CD4-positive, alpha-beta T cell (primary cell): ENCODE results near the gene FRMD3. TPM values are rescaled to one million over a fixed set of nuclear protein-coding genes. Genes with fewer than 3 reads are reported as not detected.

Experiments
- ATAC-seq: fragments of 200-7000 bp; cut with Tn5 transposase; one replicate; pipeline ENCODE4 v1.10.0; 2022; ENCODE audit warnings: mild to moderate bottlenecking; ENCODE audit not compliant: poor library complexity
- CTCF ChIA-PET: fragments of 350-600 bp; sonication (Branson Sonifier 250); formaldehyde crosslinking; loops from one replicate; lab custom pipeline; 2021; ENCODE audit warnings: antibody characterized with exemption, inconsistent platforms; lab: Charles Lee
- POLR2A ChIA-PET: fragments of 350-600 bp; sonication (Branson Sonifier 250); formaldehyde crosslinking; loops from one replicate; lab custom pipeline; 2021; ENCODE audit warnings: antibody characterized with exemption, inconsistent platforms; lab: Charles Lee
- DNase-seq, 14 experiments: peaks; one replicate each; pipeline ENCODE4 v3.0.0-alpha.2; 2013 to 2020; ENCODE audit warnings: mixed read lengths in 2 of 14
- H3K27ac ChIP-seq, 2 donors: one replicate each; pipeline versions ENCODE4 v1.5.1 to v1.7.0; 2013; ENCODE audit warnings: low read length in 2 of 2, low read depth in 1 of 2, mild to moderate bottlenecking in 1 of 2
- H3K27me3 ChIP-seq, 2 experiments: 1 replicate in 1 of 2; 2 replicates in 1 of 2; pipeline versions ENCODE4 v1.6.1 to v1.7.0; 2013; ENCODE audit warnings: low read length in 2 of 2, control low read depth in 1 of 2, mild to moderate bottlenecking in 1 of 2, moderate library complexity in 1 of 2; ENCODE audit not compliant: insufficient read depth in 2 of 2, control insufficient read depth in 1 of 2
- H3K36me3 ChIP-seq: one replicate; pipeline ENCODE4 v1.6.1; 2013; ENCODE audit warnings: low read length, control low read depth; ENCODE audit not compliant: insufficient read depth
- H3K4me1 ChIP-seq: one replicate; pipeline ENCODE4 v1.6.1; 2013; ENCODE audit warnings: low read length, control low read depth; ENCODE audit not compliant: insufficient read depth
- H3K4me3 ChIP-seq: one replicate; pipeline ENCODE4 v1.5.1; 2013; ENCODE audit warnings: mild to moderate bottlenecking, low read length, moderate library complexity
- H3K9me3 ChIP-seq, 2 experiments: 1 replicate in 1 of 2; 2 replicates in 1 of 2; pipeline versions ENCODE4 v1.6.1 to v1.7.0; 2013; ENCODE audit warnings: low read length in 2 of 2, mild to moderate bottlenecking in 2 of 2, control low read depth in 1 of 2, moderate library complexity in 1 of 2; ENCODE audit not compliant: control insufficient read depth in 1 of 2, insufficient read depth in 1 of 2
- H3K27ac Mint-ChIP-seq: one replicate; pipeline ENCODE4 v1.8.0; 2020; ENCODE audit warnings: mixed read lengths
- H3K27me3 Mint-ChIP-seq: one replicate; pipeline ENCODE4 v1.8.0; 2021; ENCODE audit warnings: mixed read lengths
- H3K36me3 Mint-ChIP-seq: one replicate; pipeline ENCODE4 v1.8.0; 2021; ENCODE audit warnings: low read depth, mixed read lengths
- H3K4me1 Mint-ChIP-seq: one replicate; pipeline ENCODE4 v1.8.0; 2021; ENCODE audit warnings: low read depth, mixed read lengths
- H3K4me3 Mint-ChIP-seq: one replicate; pipeline ENCODE4 v1.8.0; 2020; ENCODE audit warnings: mild to moderate bottlenecking, mixed read lengths
- H3K9me3 Mint-ChIP-seq: one replicate; pipeline ENCODE4 v1.8.0; 2020; ENCODE audit warnings: mixed read lengths
- intact Hi-C, 2 experiments: fragments of 100-400 bp; cut with DNase I in 1 of 2; cut with micrococcal nuclease in 1 of 2; formaldehyde crosslinking; loops; one replicate each; pipeline versions ENCODE4 v1.15.1 to v1.9.0; 2023 to 2025; cut with DNase I, micrococcal nuclease
- total RNA-seq, 174 experiments: library from RNA in 2 of 174; stranded (reverse) in 2 of 174; gene quantifications; one replicate each; pipeline ENCODE4 v1.2.3 and lab custom pipeline; 2021 to 2026
- TF ChIP-seq, protein P1 (sequence below): fragments of 200-600 bp; IDR thresholded peaks from one replicate; pipeline ENCODE4 v1.8.0; 2022; ENCODE audit warnings: antibody characterized with exemption, mild to moderate bottlenecking

The FRMD3 gene
- total RNA-seq, 2 experiments from 2014 or later: 0.53 to 1.0 TPM

DNA sequence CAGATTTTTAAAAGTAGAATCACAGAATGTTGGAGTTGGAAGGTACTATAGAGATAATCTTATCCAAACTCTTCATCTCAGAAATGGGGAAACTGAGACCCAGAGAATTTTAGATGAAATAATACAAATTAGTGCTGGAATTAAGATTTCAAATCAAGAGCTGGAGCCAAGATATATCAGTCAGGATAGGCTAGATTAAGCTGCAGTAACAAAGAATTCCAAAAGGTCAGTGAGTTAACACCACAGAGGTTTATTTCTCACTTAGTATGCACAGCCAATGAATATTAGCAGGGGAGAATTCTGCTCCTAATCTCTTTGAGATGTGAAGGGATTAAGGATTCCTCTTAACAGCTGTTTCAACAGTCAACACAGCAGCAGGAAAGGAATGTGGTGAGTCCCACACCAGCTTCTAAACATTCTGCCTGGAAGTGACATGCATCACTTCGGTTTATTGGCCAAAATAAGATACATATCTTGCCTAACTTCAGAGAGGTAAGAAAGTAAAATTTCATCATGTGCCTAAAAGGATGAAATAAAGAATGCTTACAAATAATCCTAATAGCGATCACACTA is 136.8 kb downstream of the FRMD3 start:
- Mint-ChIP-seq H3K27ac (no peak overlapping the region), H3K9me3 (no peaks in the 10 kb centered on the region), H3K27me3 (no peaks in the 10 kb centered on the region), H3K36me3 (no peaks in the 10 kb centered on the region), H3K4me1 (no peaks in the 10 kb centered on the region), H3K4me3 (no peak overlapping the region)
- ATAC-seq: no peak
- Histone ChIP-seq H3K4me1 (no peaks in the 10 kb centered on the region), H3K27ac (no peak overlapping the region), H3K4me3 (no peak overlapping the region), H3K36me3 (no peaks in the 10 kb centered on the region), H3K27me3 (no peaks in the 10 kb centered on the region), H3K9me3 (no peaks in the 10 kb centered on the region)
- no peak for DNase-seq
- intact Hi-C loops: no loop called here
- POLR2A ChIA-PET: no interaction called here
- CTCF ChIA-PET: interaction anchor here (0.6 kb wide), 1 partner anchor 13 kb away, joined by 3 read pairs; no protein-coding TSS in a partner anchor
- TF ChIP-seq, protein P1, sequence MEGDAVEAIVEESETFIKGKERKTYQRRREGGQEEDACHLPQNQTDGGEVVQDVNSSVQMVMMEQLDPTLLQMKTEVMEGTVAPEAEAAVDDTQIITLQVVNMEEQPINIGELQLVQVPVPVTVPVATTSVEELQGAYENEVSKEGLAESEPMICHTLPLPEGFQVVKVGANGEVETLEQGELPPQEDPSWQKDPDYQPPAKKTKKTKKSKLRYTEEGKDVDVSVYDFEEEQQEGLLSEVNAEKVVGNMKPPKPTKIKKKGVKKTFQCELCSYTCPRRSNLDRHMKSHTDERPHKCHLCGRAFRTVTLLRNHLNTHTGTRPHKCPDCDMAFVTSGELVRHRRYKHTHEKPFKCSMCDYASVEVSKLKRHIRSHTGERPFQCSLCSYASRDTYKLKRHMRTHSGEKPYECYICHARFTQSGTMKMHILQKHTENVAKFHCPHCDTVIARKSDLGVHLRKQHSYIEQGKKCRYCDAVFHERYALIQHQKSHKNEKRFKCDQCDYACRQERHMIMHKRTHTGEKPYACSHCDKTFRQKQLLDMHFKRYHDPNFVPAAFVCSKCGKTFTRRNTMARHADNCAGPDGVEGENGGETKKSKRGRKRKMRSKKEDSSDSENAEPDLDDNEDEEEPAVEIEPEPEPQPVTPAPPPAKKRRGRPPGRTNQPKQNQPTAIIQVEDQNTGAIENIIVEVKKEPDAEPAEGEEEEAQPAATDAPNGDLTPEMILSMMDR: no peak

GRCh38 chr9:83396813-83397212 is 141.4 kb downstream of the FRMD3 start:
- no peak for ATAC-seq
- Histone ChIP-seq H3K4me1 (no peaks in the 10 kb centered on the region), H3K36me3 (no peaks in the 10 kb centered on the region), H3K9me3 (no peaks in the 10 kb centered on the region), H3K27ac (no peak overlapping the region), H3K27me3 (no peaks in the 10 kb centered on the region), H3K4me3 (no peak overlapping the region)
- POLR2A ChIA-PET: no interaction called here
- TF ChIP-seq, protein P1: no peak
- Mint-ChIP-seq H3K27ac (no peak overlapping the region), H3K4me3 (no peak overlapping the region), H3K36me3 (no peaks in the 10 kb centered on the region), H3K27me3 (no peaks in the 10 kb centered on the region), H3K9me3 (no peaks in the 10 kb centered on the region), H3K4me1 (no peaks in the 10 kb centered on the region)
- no peak for DNase-seq
- intact Hi-C loops: no loop called here
- CTCF ChIA-PET: no interaction called here

DNA sequence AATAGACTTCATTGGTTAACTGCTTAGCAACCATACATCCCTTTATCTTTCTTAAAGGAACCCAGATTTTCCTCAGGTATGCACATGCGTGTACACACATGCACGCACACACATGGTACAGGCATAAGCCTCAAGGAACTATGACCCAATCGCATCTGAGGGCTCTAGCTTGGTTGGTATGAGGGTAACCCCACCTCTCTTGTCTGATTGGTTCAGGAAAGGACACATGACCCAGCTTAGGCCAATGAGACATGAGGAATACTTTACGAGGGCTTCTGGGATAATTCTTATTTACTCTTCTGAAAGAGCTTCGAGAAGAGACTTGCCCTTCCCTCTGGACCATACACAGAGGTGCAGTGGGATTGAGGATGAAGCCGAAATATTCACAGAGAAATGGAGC is 141.9 kb downstream of the FRMD3 start:
- CTCF ChIA-PET: no interaction called here
- H3K9me3 Mint-ChIP-seq: no peaks in the 10 kb centered on the region
- H3K27ac Mint-ChIP-seq: no peak overlapping the region
- no peaks in the 10 kb centered on the region for H3K9me3 ChIP-seq
- no peak overlapping the region for H3K4me3 Mint-ChIP-seq
- H3K27ac ChIP-seq: no peak overlapping the region
- DNase-seq (no peak), ATAC-seq (no peak)
- H3K4me1 ChIP-seq: no peaks in the 10 kb centered on the region
- H3K36me3 Mint-ChIP-seq: no peaks in the 10 kb centered on the region
- no peaks in the 10 kb centered on the region for H3K27me3 Mint-ChIP-seq
- H3K4me1 Mint-ChIP-seq: no peaks in the 10 kb centered on the region
- no peaks in the 10 kb centered on the region for H3K27me3 ChIP-seq
- POLR2A ChIA-PET: no interaction called here
- TF ChIP-seq, protein P1: no peak
- H3K36me3 ChIP-seq: no peaks in the 10 kb centered on the region
- no peak overlapping the region for H3K4me3 ChIP-seq
- intact Hi-C loops: no loop called here
